OCI-LY1 (cell line): ENCODE data around the gene VPS37C.

ENCODE experiments used
- CTCF ChIP-seq: fragments of 200-600 bp; sonication (generic), shearing (Covaris generic); IDR thresholded peaks from 2 replicates; pipeline ENCODE4 v1.5.1; 2017; ENCODE audit warnings: mild to moderate bottlenecking, antibody characterized with exemption, low read length, moderate library complexity, mixed read lengths
- EZH2 ChIP-seq: fragments of 200-600 bp; sonication (generic), shearing (Covaris generic); IDR thresholded peaks from 2 replicates; pipeline ENCODE4 v1.8.0; 2017; ENCODE audit warnings: borderline replicate concordance, mixed run types, mild to moderate bottlenecking, antibody characterized with exemption, low read length, moderate library complexity, mixed read lengths

- TF ChIP-seq EZH2 (no peak), CTCF (no peak)
These were observed 14.8 kb downstream of the VPS37C start for GRCh38 chr11:61146416-61146815.
